ENCODE data around the gene TKFC. TPM values are rescaled to one million over a fixed set of nuclear protein-coding genes. Genes with fewer than 3 reads are reported as not detected.
A peak's percentile ranks its signal among the peaks of the same experiment; 100 is the strongest.

Gene TKFC
- total RNA-seq, 6 experiments from 2014 or later: 36.6 to 216 (median 124) TPM

DNA sequence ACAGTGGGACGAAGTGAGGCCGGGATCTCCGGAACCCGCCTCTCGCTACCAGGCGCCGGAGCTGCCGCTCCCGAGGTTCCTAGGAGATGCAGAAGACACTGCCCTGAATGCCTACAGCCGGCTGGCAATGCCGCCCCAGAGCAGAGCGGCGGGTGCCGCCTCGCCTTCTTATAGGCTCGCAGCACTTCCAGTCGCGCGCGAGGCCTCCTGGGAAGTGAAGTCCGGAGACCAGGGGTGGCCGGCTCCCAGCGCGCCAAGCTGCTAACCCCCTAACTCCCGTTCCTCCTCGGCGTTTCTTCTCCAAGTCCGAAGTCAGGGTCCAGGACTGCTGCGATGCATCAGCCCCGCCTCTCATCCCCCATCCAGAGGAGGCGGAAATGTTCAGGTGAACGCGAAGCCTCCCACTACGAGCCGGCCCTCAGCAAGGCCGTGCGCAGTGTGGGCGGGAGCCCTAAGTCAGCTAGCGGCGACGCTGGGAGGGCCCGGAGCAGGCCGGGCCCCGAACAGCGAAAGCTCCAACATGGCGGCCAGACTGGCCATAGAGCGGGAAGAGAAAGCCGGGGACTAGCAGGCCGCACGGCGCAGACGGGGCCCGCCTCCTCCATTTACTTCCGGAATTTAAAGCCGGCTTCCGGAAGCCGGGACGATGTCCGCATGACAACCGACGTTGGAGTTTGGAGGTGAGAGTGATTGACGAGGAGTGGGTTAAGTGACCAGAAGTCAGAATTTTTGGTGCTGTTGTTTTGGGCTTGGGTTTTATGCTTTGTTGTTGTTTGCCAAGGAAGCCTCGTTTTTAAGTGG, 28.9 kb downstream of the TKFC start, which contains the start of the genes CYB561A3 and TMEM138:
Gene CYB561A3, minus strand, starts transcription at position 142 of the 801 bp plus-strand sequence. CDS start 5,169 bp downstream, outside the sequence.
Gene TMEM138, plus strand, starts transcription at position 634 of the 801 bp plus-strand sequence. CDS start 2,017 bp downstream, outside the sequence.
- H3K27ac ChIP-seq: peak within 1 kb of the TSS; percentile 93 to 98 (median 95)
- H3K27me3 ChIP-seq: no peaks in the 10 kb centered on the region
- ATAC-seq (peak; percentile 93 to 97 (median 94)), DNase-seq (peak; percentile 94 to 96 (median 95))
- H3K36me3 ChIP-seq: peaks cover 0 to 29% (median 8%) of the 10 kb centered on the region in 4 donors
- TF ChIP-seq POLR2A (IDR thresholded peaks at IDR 0.05): peak; percentile 90
- TF ChIP-seq, protein P1, sequence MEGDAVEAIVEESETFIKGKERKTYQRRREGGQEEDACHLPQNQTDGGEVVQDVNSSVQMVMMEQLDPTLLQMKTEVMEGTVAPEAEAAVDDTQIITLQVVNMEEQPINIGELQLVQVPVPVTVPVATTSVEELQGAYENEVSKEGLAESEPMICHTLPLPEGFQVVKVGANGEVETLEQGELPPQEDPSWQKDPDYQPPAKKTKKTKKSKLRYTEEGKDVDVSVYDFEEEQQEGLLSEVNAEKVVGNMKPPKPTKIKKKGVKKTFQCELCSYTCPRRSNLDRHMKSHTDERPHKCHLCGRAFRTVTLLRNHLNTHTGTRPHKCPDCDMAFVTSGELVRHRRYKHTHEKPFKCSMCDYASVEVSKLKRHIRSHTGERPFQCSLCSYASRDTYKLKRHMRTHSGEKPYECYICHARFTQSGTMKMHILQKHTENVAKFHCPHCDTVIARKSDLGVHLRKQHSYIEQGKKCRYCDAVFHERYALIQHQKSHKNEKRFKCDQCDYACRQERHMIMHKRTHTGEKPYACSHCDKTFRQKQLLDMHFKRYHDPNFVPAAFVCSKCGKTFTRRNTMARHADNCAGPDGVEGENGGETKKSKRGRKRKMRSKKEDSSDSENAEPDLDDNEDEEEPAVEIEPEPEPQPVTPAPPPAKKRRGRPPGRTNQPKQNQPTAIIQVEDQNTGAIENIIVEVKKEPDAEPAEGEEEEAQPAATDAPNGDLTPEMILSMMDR (IDR thresholded peaks at IDR 0.05): no peak
- intact Hi-C loops (cut with DNase I): no loop called here
- peaks cover 0 to 26% (median 6%) of the 10 kb centered on the region in 4 donors for H3K4me1 ChIP-seq
- H3K9me3 ChIP-seq: no peaks in the 10 kb centered on the region
- H3K4me3 ChIP-seq: peak within 1 kb of the TSS; percentile 61 to 82 (median 81)
- WGBS (ENCODE audit: insufficient coverage, low coverage, low lambda C conversion rate, missing lambda C conversion rate): under 1% methylated on average over 34 of the region's 63 CpGs

DNA sequence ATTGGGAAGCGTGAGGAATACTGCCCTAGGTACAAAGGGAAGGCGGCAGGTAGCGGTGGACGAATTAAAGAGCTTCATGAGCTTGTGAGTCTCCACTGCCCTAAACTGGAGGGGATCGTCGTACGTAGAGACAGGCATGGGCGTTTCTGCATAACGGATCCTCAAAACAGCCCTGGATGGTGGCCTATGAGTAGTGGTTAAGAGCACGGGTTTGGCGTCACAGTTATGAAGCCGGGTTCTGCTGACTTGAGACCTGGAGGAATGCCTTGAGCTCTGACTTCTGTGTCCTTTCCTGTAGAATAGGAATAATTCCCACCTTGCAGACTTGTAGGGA, 29.5 kb downstream of the TKFC start:
- Histone ChIP-seq H3K4me3 (peak overlapping the region; percentile 61 to 82 (median 81)), H3K27me3 (no peaks in the 10 kb centered on the region), H3K36me3 (peaks cover 0 to 34% (median 10%) of the 10 kb centered on the region in 4 donors), H3K27ac (peak overlapping the region; percentile 93 to 98 (median 95)), H3K4me1 (peaks cover 0 to 26% (median 6%) of the 10 kb centered on the region in 4 donors), H3K9me3 (no peaks in the 10 kb centered on the region)
- WGBS (ENCODE audit: insufficient coverage, low coverage, low lambda C conversion rate, missing lambda C conversion rate): 0% methylated on average over 12 of the region's 12 CpGs
- DNase-seq (no peak), ATAC-seq (peak; percentile 3 to 21 (median 8))
- intact Hi-C loops (cut with DNase I): no loop called here
- TF ChIP-seq POLR2A (IDR thresholded peaks at IDR 0.05): no peak
- TF ChIP-seq, protein P1 (IDR thresholded peaks at IDR 0.05): no peak

DNA sequence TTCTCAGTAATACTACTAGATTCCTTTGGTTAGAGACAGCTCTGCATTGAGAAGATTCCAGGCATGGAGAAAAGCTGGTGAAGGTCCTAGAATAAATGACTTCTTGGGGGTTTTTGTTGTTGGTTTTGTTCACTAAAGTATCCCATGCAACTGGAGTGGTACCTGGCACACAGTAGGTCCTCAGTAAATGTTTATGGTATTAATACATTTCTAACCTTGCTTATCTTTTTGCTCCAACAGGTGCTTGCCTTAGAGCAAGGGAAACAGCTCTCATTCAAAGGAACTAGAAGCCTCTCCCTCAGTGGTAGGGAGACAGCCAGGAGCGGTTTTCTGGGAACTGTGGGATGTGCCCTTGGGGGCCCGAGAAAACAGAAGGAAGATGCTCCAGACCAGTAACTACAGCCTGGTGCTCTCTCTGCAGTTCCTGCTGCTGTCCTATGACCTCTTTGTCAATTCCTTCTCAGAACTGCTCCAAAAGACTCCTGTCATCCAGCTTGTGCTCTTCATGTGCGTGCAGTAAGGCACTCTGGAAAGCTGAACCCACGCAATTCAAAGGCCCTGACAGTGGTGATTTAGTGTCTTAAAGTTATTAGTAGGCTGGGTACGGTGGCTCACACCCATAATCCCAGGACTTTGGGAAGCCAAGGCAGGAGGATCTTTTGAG, 31.1 kb downstream of the TKFC start:
- no peaks in the 10 kb centered on the region for H3K27me3 ChIP-seq
- ATAC-seq (no peak), DNase-seq (no peak)
- H3K36me3 ChIP-seq: peaks cover 0 to 44% (median 15%) of the 10 kb centered on the region in 4 donors
- no peak for TF ChIP-seq POLR2A (IDR thresholded peaks at IDR 0.05)
- TF ChIP-seq, protein P1 (IDR thresholded peaks at IDR 0.05): no peak
- 100% methylated on average over 2 of the region's 5 CpGs for WGBS (ENCODE audit: insufficient coverage, low coverage, low lambda C conversion rate, missing lambda C conversion rate)
- H3K9me3 ChIP-seq: no peaks in the 10 kb centered on the region
- intact Hi-C loops (cut with DNase I): no loop called here
- no peak overlapping the region for H3K4me3 ChIP-seq
- H3K4me1 ChIP-seq: peaks cover 0 to 34% (median 10%) of the 10 kb centered on the region in 4 donors
- no peak overlapping the region for H3K27ac ChIP-seq

DNA sequence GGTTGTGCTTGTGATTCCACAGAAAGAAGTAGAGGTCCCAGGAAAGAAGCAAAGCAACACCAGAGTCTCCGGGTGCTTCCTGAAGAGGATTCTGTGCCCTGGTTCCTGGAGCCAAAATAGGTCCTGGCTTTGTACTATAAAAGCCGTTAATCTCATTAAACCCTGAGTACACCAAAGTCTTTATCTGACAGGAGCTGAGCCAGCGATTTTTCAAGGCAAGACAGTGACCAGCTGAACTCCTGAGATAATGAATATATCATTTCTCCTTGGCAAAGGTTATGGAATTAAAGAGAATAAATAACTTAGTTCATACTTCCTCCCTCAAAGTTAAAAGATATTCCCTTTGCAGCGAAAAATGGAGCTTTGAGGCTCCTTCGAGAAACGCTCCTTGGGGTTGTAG, 34.4 kb downstream of the TKFC start:
- Histone ChIP-seq H3K27ac (no peak overlapping the region), H3K4me1 (peaks cover 0 to 42% (median 17%) of the 10 kb centered on the region in 4 donors), H3K4me3 (no peak overlapping the region), H3K36me3 (peaks cover 0 to 44% (median 15%) of the 10 kb centered on the region in 4 donors), H3K27me3 (no peaks in the 10 kb centered on the region), H3K9me3 (no peaks in the 10 kb centered on the region)
- no peak for TF ChIP-seq POLR2A (IDR thresholded peaks at IDR 0.05)
- TF ChIP-seq, protein P1 (IDR thresholded peaks at IDR 0.05): no peak
- intact Hi-C loops (cut with DNase I): no loop called here
- 74% methylated on average over 5 of the region's 6 CpGs for WGBS (ENCODE audit: insufficient coverage, low coverage, low lambda C conversion rate, missing lambda C conversion rate)
- ATAC-seq (no peak), DNase-seq (no peak)

All from right lobe of liver (tissue), 6 donors.